ENCODE data around the gene MOK. TPM values are rescaled to one million over a fixed set of nuclear protein-coding genes. Genes with fewer than 3 reads are reported as not detected.

Gene MOK
- total and polyA plus RNA-seq, 4 donors = 19.5 to 57.5 (median 44.6) TPM

- 78% methylated on average over 10 of the region's 13 CpGs for WGBS (ENCODE audit: insufficient coverage)
- no peak overlapping the region for H3K4me3 ChIP-seq (ENCODE audit: low read depth, low read length)
- no peak for DNase-seq (ENCODE audit: low read depth in 4 of 6, low spot score in 6 of 6)
- peaks cover 74% of the 10 kb centered on the region for H3K36me3 ChIP-seq (ENCODE audit: control insufficient read depth, insufficient read depth, low read length)
- H3K27ac ChIP-seq (ENCODE audit: low read depth, low read length) = no peak overlapping the region
- no peaks in the 10 kb centered on the region for H3K27me3 ChIP-seq (ENCODE audit: control insufficient read depth, insufficient read depth, low read length)
- no peaks in the 10 kb centered on the region for H3K9me3 ChIP-seq (ENCODE audit: control insufficient read depth, insufficient read depth, low read length)
- H3K4me1 ChIP-seq (ENCODE audit: control insufficient read depth, insufficient read depth, low read length) = peaks cover 17% of the 10 kb centered on the region
Measured at GRCh38 chr14:102222009-102222575, 82.9 kb downstream of the MOK start.

- 59% methylated on average over 4 of the region's 7 CpGs for WGBS (ENCODE audit: insufficient coverage)
- Histone ChIP-seq H3K4me3 (ENCODE audit: low read depth, low read length) (no peak overlapping the region), H3K27me3 (ENCODE audit: control insufficient read depth, insufficient read depth, low read length) (no peaks in the 10 kb centered on the region), H3K27ac (ENCODE audit: low read depth, low read length) (no peak overlapping the region), H3K36me3 (ENCODE audit: control insufficient read depth, insufficient read depth, low read length) (peaks cover 66% of the 10 kb centered on the region), H3K9me3 (ENCODE audit: control insufficient read depth, insufficient read depth, low read length) (no peaks in the 10 kb centered on the region), H3K4me1 (ENCODE audit: control insufficient read depth, insufficient read depth, low read length) (peaks cover 21% of the 10 kb centered on the region)
- no peak for DNase-seq (ENCODE audit: low read depth in 4 of 6, low spot score in 6 of 6)
Measured at GRCh38 chr14:102221026-102221425, 83.9 kb downstream of the MOK start.

GRCh38 chr14:102220031-102220430 lies 84.9 kb downstream of the MOK start:
- no peak overlapping the region for H3K27ac ChIP-seq (ENCODE audit: low read depth, low read length)
- peaks cover 66% of the 10 kb centered on the region for H3K36me3 ChIP-seq (ENCODE audit: control insufficient read depth, insufficient read depth, low read length)
- H3K4me1 ChIP-seq (ENCODE audit: control insufficient read depth, insufficient read depth, low read length) = peaks cover 31% of the 10 kb centered on the region
- 91% methylated on average over 10 of the region's 12 CpGs for WGBS (ENCODE audit: insufficient coverage)
- H3K4me3 ChIP-seq (ENCODE audit: low read depth, low read length) = no peak overlapping the region
- no peaks in the 10 kb centered on the region for H3K9me3 ChIP-seq (ENCODE audit: control insufficient read depth, insufficient read depth, low read length)
- no peak for DNase-seq (ENCODE audit: low read depth in 4 of 6, low spot score in 6 of 6)
- no peaks in the 10 kb centered on the region for H3K27me3 ChIP-seq (ENCODE audit: control insufficient read depth, insufficient read depth, low read length)

- Histone ChIP-seq H3K9me3 (ENCODE audit: control insufficient read depth, insufficient read depth, low read length) (no peaks in the 10 kb centered on the region), H3K4me1 (ENCODE audit: control insufficient read depth, insufficient read depth, low read length) (peaks cover 33% of the 10 kb centered on the region), H3K27me3 (ENCODE audit: control insufficient read depth, insufficient read depth, low read length) (no peaks in the 10 kb centered on the region), H3K4me3 (ENCODE audit: low read depth, low read length) (no peak overlapping the region), H3K27ac (ENCODE audit: low read depth, low read length) (no peak overlapping the region), H3K36me3 (ENCODE audit: control insufficient read depth, insufficient read depth, low read length) (peaks cover 66% of the 10 kb centered on the region)
- WGBS (ENCODE audit: insufficient coverage) = 96% methylated on average over 16 of the region's 16 CpGs
- DNase-seq (ENCODE audit: low read depth in 4 of 6, low spot score in 6 of 6) = no peak
Measured at GRCh38 chr14:102219316-102219715, 85.6 kb downstream of the MOK start.

- Histone ChIP-seq H3K4me3 (ENCODE audit: low read depth, low read length) (no peak overlapping the region), H3K36me3 (ENCODE audit: control insufficient read depth, insufficient read depth, low read length) (peaks cover 65% of the 10 kb centered on the region), H3K27ac (ENCODE audit: low read depth, low read length) (no peak overlapping the region), H3K9me3 (ENCODE audit: control insufficient read depth, insufficient read depth, low read length) (no peaks in the 10 kb centered on the region), H3K27me3 (ENCODE audit: control insufficient read depth, insufficient read depth, low read length) (no peaks in the 10 kb centered on the region), H3K4me1 (ENCODE audit: control insufficient read depth, insufficient read depth, low read length) (peaks cover 38% of the 10 kb centered on the region)
- peak in 1 of 6 donors; percentile 15 for DNase-seq (ENCODE audit: low read depth in 4 of 6, low spot score in 6 of 6)
- WGBS (ENCODE audit: insufficient coverage) = 74% methylated on average over 14 of the region's 16 CpGs
Measured at GRCh38 chr14:102218688-102219087, 86.3 kb downstream of the MOK start.

GRCh38 chr14:102217987-102218421 lies 87.0 kb downstream of the MOK start:
- H3K4me1 ChIP-seq (ENCODE audit: control insufficient read depth, insufficient read depth, low read length) = peaks cover 42% of the 10 kb centered on the region
- no peaks in the 10 kb centered on the region for H3K9me3 ChIP-seq (ENCODE audit: control insufficient read depth, insufficient read depth, low read length)
- no peak for DNase-seq (ENCODE audit: low read depth in 4 of 6, low spot score in 6 of 6)
- H3K4me3 ChIP-seq (ENCODE audit: low read depth, low read length) = no peak overlapping the region
- H3K27me3 ChIP-seq (ENCODE audit: control insufficient read depth, insufficient read depth, low read length) = no peaks in the 10 kb centered on the region
- peaks cover 68% of the 10 kb centered on the region for H3K36me3 ChIP-seq (ENCODE audit: control insufficient read depth, insufficient read depth, low read length)
- H3K27ac ChIP-seq (ENCODE audit: low read depth, low read length) = no peak overlapping the region
- 84% methylated on average over 10 of the region's 14 CpGs for WGBS (ENCODE audit: insufficient coverage)

- 90% methylated on average over 10 of the region's 10 CpGs for WGBS (ENCODE audit: insufficient coverage)
- Histone ChIP-seq H3K36me3 (ENCODE audit: control insufficient read depth, insufficient read depth, low read length) (peaks cover 68% of the 10 kb centered on the region), H3K27me3 (ENCODE audit: control insufficient read depth, insufficient read depth, low read length) (no peaks in the 10 kb centered on the region), H3K9me3 (ENCODE audit: control insufficient read depth, insufficient read depth, low read length) (no peaks in the 10 kb centered on the region), H3K27ac (ENCODE audit: low read depth, low read length) (no peak overlapping the region), H3K4me3 (ENCODE audit: low read depth, low read length) (no peak overlapping the region), H3K4me1 (ENCODE audit: control insufficient read depth, insufficient read depth, low read length) (peaks cover 48% of the 10 kb centered on the region)
- no peak for DNase-seq (ENCODE audit: low read depth in 4 of 6, low spot score in 6 of 6)
Measured at GRCh38 chr14:102217399-102217798, 87.6 kb downstream of the MOK start.

- peaks cover 65% of the 10 kb centered on the region for H3K36me3 ChIP-seq (ENCODE audit: control insufficient read depth, insufficient read depth, low read length)
- H3K27me3 ChIP-seq (ENCODE audit: control insufficient read depth, insufficient read depth, low read length) = no peaks in the 10 kb centered on the region
- 43% methylated on average over 9 of the region's 20 CpGs for whole genome bisulfite sequencing (ENCODE audit: insufficient coverage)
- no peak overlapping the region for H3K4me3 ChIP-seq (ENCODE audit: low read depth, low read length)
- peak in 2 of 6 donors; percentile 21 to 38 for DNase-seq (ENCODE audit: low read depth in 4 of 6, low spot score in 6 of 6)
- no peaks in the 10 kb centered on the region for H3K9me3 ChIP-seq (ENCODE audit: control insufficient read depth, insufficient read depth, low read length)
- H3K4me1 ChIP-seq (ENCODE audit: control insufficient read depth, insufficient read depth, low read length) = peaks cover 53% of the 10 kb centered on the region
- peak overlapping the region; percentile 25 for H3K27ac ChIP-seq (ENCODE audit: low read depth, low read length)
Measured at GRCh38 chr14:102215576-102216250, 89.3 kb downstream of the MOK start.

- no peak overlapping the region for H3K4me3 ChIP-seq (ENCODE audit: low read depth, low read length)
- H3K9me3 ChIP-seq (ENCODE audit: control insufficient read depth, insufficient read depth, low read length) = no peaks in the 10 kb centered on the region
- H3K4me1 ChIP-seq (ENCODE audit: control insufficient read depth, insufficient read depth, low read length) = peaks cover 53% of the 10 kb centered on the region
- H3K27me3 ChIP-seq (ENCODE audit: control insufficient read depth, insufficient read depth, low read length) = no peaks in the 10 kb centered on the region
- peak overlapping the region; percentile 25 for H3K27ac ChIP-seq (ENCODE audit: low read depth, low read length)
- 24% methylated on average over 11 of the region's 12 CpGs for WGBS (ENCODE audit: insufficient coverage)
- DNase-seq (ENCODE audit: low read depth in 4 of 6, low spot score in 6 of 6) = peak in 3 of 6 donors; percentile 36 to 89 (median 77)
- H3K36me3 ChIP-seq (ENCODE audit: control insufficient read depth, insufficient read depth, low read length) = peaks cover 63% of the 10 kb centered on the region
Measured at GRCh38 chr14:102215071-102215470, 89.9 kb downstream of the MOK start.

All from spinal cord (tissue), 10 donors.